Spleen (tissue), 7 donors: ENCODE results near the gene ECHDC3.

Experiments
- CTCF ChIP-seq, 11 experiments: fragments of 200-600 bp in 7 of 11; fragments of 450-650 bp in 4 of 11; sonication (generic) in 4 of 11; IDR thresholded peaks in 8 of 11; conservative IDR thresholded peaks in 3 of 11; 1 replicate in 7 of 11; 2 replicates in 4 of 11; pipeline versions ENCODE4 v1.4.0 to v1.8.0; 2016 to 2021; ENCODE audit warnings: antibody characterized with exemption in 11 of 11, inconsistent platforms in 4 of 11, mild to moderate bottlenecking in 1 of 11
- POLR2A ChIP-seq, 3 donors: fragments of 450-650 bp; IDR thresholded peaks; one replicate each; pipeline ENCODE4 v1.5.1; 2017; ENCODE audit warnings: antibody characterized with exemption in 3 of 3, mild to moderate bottlenecking in 1 of 3
- donor health status: DM: no; HTN: no; CAD: no; lungs with moderate emphysema.
- donor health status: DM: no; HTN: no; CAD: no.
- donor health status: DM: no; HTN: no; CAD: no.

- no peak for TF ChIP-seq CTCF (IDR thresholded peaks at IDR 0.05 in 8 of 11, conservative IDR thresholded peaks at IDR 0.05 in 3 of 11)
- no peak for TF ChIP-seq POLR2A (IDR thresholded peaks at IDR 0.05)
These were observed 43.3 kb upstream of the ECHDC3 start for GRCh38 chr10:11698691-11699549.
